KG1 (cell line): ENCODE results near the gene COL27A1.

Source experiments
- DNase-seq: peaks from one replicate; lab custom pipeline; 2025; lab: John Stamatoyannopoulos, UW

Gene COL27A1

GRCh38 chr9:114228016-114228808 lies 72.9 kb downstream of the COL27A1 start:
- DNase-seq, result no peak

GRCh38 chr9:114229295-114229694 lies 74.0 kb downstream of the COL27A1 start:
- no peak for DNase-seq

- no peak for DNase-seq
Observed at GRCh38 chr9:114230068-114230467, 74.7 kb downstream of the COL27A1 start.

GRCh38 chr9:114231273-114231672 lies 75.9 kb downstream of the COL27A1 start:
- DNase-seq, result no peak

GRCh38 chr9:114231719-114232449 lies 76.5 kb downstream of the COL27A1 start:
- DNase-seq, result no peak

GRCh38 chr9:114233491-114234185 lies 78.3 kb downstream of the COL27A1 start:
- DNase-seq, result no peak

GRCh38 chr9:114235033-114235661 lies 79.8 kb downstream of the COL27A1 start:
- DNase-seq, result no peak

- DNase-seq, result no peak
Observed at GRCh38 chr9:114236391-114237138, 81.2 kb downstream of the COL27A1 start.

GRCh38 chr9:114237247-114237646 lies 81.9 kb downstream of the COL27A1 start:
- no peak for DNase-seq

- no peak for DNase-seq
Observed at GRCh38 chr9:114237781-114238180, 82.4 kb downstream of the COL27A1 start.

- DNase-seq, result no peak
Observed at GRCh38 chr9:114238472-114238871, 83.1 kb downstream of the COL27A1 start.

- DNase-seq, result no peak
Observed at GRCh38 chr9:114238891-114239875, 83.8 kb downstream of the COL27A1 start.

GRCh38 chr9:114240216-114240615 lies 84.9 kb downstream of the COL27A1 start:
- DNase-seq, result no peak

GRCh38 chr9:114240647-114241558 lies 85.6 kb downstream of the COL27A1 start:
- no peak for DNase-seq

GRCh38 chr9:114242837-114243236 lies 87.5 kb downstream of the COL27A1 start:
- DNase-seq, result no peak

GRCh38 chr9:114243240-114243639 lies 87.9 kb downstream of the COL27A1 start:
- no peak for DNase-seq

GRCh38 chr9:114244570-114244969 lies 89.2 kb downstream of the COL27A1 start:
- DNase-seq, result no peak

GRCh38 chr9:114246558-114246957 lies 91.2 kb downstream of the COL27A1 start:
- DNase-seq, result no peak

GRCh38 chr9:114247077-114247476 lies 91.7 kb downstream of the COL27A1 start:
- DNase-seq, result no peak
